HK-2 (cell line): ENCODE results near the gene MACROD1.

Experiments used
- DNase-seq: peaks from one replicate; pipeline ENCODE4 v3.0.0-alpha.2; 2018; ENCODE audit not compliant: unreplicated experiment

MACROD1 gene

GRCh38 chr11:64015935-64016845, 149.7 kb downstream of the MACROD1 start:
- no peak for DNase-seq

DNA sequence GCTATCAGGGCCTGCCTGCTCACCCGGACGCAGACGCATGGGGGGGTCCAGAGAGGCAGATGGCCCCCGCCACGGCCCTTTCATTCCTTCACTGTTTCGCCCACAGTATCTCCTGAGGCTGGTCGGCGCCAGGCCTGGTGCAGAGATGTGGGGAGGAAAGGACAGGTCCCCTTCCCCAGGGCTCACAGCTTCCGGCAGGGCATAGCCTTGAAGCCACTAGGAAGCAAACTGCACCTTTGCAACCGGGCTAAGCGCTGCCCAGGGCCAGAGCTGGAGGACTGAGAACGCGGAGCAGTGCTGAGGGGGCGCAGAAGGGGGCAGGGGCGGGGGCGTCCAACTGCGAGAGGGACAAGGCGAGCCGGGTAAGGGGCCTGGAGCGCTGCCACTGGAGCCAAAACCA, 150.4 kb downstream of the MACROD1 start:
- DNase-seq: no peak

DNA sequence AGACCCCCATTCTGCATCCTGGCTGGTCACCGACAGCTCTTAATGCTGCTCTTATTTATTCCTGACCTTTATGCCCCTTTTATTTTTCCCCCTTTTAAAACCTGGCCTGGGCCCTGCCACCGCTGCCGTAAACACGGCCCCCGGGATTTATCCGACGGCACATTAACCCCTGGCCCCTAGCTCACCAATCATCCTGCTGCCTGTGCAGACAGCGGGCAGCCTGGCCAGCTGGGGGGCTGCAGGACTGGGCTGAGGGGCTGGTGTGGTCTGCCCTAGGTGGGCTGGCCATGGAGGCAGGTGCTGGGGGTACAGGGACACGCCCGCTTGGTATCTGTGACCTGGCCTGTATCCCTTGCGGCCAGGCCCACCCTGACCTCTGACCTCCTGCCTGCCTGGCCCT, 151.6 kb downstream of the MACROD1 start:
- no peak for DNase-seq

DNA sequence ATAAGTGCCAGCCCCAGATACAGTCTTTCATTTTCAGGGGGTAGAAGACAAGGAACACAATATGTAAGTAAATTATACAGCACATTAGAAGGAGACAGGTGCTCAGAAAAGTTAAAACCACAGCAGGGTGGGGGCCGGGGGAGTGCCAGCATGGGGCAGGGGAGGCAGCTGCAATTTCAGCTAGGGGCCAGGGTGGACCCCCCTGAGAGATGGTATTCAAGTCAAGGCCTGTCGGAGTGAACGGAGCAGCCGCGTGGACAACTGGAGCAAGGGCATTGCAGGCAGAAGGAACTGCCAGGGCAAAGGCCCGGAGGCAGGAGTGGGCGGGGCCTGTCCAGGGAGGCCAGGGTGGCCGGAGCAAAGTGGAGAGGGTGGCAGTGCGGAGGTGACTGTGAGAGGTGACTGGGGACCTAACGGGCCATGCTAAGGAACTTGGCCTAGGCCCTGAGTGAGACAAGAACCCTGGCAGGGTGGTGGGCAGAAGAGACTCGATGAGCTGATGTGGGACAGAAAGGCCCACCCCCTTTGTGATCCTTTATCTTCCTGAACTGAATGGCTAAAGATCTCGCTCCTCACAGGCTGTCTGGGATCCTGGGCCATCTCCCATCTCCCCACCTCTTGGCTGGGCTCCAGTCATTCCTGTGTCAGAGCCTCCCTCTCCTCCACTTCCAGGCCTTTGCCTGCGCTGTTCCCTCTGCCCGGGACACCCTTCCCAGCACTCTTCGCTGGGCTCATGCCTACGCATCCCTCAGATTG, 152.6 kb downstream of the MACROD1 start:
- no peak for DNase-seq

DNA sequence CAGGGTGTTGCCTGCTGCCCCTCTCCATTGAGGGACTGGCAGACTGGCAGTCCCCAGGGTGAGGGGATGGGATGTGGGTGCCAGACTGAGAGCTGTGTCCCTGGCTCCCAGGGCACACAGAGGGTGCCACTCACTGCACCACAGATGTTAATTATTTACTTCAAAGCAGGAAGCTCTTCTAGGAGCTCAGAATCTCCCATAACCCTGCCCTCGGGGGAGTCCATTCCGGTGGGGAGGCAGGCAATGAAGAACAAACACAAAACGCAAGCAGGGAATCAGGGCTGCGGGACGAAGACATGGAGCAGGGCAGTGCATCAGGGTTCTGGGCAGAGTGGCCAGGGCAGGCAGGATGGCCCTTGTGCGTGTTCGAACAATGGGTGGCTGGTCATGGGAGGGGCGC, 154.5 kb downstream of the MACROD1 start:
- DNase-seq: no peak

DNA sequence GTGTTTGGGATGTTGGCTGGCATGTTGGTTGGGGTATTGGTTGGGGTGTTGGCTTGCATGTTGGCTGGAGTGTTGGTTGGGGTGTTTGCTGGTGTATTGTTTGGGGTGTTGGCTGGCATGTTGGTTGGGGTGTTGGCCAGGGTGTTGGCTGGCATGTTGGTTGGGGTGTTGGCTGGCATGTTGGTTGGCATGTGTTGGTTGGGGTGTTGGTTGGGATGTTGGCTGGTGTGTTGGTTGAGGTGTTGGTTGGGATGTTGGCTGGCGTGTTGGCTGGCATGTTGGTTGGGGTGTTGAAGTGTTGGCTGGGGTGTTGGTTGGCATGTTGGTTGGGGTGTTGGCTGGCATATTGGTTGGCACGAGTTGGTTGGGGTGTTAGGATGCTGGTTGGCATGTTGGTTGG, 155.1 kb downstream of the MACROD1 start:
- DNase-seq: no peak

DNA sequence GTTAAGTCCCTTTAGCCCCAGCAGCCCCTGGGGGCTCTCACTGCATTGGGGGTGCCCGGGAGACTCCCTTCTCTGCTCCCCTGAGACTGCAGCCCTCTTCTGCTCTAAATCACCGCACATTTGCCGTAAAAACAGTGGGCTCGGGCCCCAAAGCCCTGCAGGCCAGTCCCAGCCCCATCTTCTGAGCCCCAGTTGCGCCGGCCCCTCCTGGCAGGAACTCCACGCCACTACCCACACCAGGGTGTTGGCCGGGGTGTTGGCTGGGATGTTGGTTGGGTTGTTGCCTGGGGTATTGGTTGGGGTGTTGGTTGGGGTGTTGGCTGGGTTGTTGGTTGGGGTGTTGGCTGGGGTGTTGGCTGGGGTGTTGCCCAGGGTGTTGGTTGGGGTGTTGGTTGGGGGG, 156.2 kb downstream of the MACROD1 start:
- DNase-seq: no peak

DNA sequence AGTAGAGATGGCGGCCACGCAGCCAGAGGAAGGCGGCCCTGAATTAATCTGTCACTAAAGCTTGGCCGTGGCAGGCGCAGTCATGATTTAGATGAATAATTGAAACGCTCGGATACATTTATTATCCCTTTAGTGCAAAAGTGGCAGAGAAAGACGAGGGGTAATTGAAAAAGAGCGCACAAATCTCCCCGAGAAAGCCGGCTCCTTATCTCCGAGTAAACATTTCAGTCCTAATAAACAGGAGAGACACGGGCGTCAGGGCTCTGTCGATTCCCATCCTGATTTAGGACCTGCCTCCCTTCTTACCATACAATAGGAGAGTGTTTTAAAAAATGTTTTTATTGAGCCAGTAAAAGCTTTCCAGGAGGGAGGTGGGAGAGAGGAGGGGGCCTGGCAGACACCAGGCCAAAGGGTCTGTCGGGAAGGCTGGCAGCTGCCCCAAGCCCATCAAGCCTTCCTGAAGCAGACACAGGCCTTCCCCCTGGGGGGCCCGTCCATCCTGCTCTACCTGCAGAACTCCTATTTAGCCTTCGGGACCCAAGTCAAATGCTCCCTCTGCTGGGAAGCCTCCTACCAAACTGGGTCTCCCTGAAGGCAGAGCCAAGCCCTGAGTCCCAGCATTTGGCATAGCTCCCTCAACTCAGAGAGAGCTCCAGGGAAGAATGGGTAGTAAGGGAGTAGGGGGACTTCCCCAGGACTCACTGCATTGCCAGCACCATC, 156.8 kb downstream of the MACROD1 start:
- no peak for DNase-seq

GRCh38 chr11:64008283-64008913, 157.5 kb downstream of the MACROD1 start:
- no peak for DNase-seq

GRCh38 chr11:64007629-64008282, 158.2 kb downstream of the MACROD1 start:
- no peak for DNase-seq

GRCh38 chr11:64007160-64007628, 158.7 kb downstream of the MACROD1 start:
- DNase-seq: no peak

- DNase-seq: no peak
Observed at GRCh38 chr11:64006398-64006797, 159.5 kb downstream of the MACROD1 start.

DNA sequence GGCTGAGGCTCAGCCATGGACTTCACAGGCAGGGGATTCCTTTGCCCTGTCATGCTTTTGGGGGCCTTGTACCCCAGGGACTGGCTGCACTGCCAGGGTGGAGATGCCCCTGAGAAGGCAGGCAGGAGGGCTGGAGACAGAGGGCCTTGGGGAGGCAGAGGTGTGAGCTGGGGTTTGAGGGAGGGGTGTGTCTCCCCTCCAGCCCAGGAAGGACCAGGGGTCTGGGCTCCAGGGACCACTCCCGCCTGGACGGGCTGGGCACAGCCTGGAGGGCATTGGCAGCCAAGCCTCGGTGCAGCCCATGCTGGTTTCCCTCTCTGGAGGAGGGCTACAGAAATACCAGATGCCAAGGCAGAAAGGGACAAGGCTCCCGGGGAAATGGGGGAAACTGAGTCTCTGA, 160.2 kb downstream of the MACROD1 start:
- no peak for DNase-seq

GRCh38 chr11:64004590-64004984, 161.3 kb downstream of the MACROD1 start:
- DNase-seq: no peak

DNA sequence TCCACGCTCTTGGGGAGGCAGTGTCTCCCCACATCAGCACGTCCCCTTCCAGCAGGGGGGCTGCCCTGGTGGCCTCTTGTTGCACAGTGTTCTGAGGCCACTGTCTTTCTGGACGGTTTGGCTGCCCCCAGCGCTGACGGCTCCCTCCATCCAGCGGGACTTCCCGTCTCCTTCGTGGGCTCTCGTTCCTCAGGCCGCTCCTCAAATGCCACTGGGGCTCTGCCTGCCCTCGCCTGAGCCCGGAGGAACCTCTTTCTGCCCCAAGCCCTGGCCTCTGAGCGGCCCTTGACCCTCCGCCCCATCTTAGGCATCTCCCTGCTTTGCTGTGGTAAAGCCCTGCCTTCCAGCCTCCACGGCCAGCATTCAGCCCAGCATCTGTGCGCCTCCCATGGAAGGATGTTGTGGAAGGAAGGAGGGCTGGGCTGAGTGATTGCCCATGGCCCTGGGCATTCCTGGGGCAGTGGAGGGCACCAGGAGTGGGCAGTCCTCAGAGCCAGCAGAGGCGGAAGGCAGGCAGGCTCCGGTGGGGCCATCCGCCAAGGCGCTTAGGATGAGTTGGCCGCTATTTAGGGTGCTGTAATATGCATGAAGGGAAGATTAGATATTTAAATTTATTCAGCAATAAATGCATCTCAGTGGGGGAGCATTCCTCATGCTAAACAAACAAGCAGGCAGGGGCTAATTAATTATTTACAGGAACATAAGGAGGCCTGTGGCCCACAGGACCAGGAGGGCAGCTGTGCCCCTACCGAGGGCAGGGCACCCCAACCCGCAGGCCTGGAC, 161.9 kb downstream of the MACROD1 start:
- no peak for DNase-seq

DNA sequence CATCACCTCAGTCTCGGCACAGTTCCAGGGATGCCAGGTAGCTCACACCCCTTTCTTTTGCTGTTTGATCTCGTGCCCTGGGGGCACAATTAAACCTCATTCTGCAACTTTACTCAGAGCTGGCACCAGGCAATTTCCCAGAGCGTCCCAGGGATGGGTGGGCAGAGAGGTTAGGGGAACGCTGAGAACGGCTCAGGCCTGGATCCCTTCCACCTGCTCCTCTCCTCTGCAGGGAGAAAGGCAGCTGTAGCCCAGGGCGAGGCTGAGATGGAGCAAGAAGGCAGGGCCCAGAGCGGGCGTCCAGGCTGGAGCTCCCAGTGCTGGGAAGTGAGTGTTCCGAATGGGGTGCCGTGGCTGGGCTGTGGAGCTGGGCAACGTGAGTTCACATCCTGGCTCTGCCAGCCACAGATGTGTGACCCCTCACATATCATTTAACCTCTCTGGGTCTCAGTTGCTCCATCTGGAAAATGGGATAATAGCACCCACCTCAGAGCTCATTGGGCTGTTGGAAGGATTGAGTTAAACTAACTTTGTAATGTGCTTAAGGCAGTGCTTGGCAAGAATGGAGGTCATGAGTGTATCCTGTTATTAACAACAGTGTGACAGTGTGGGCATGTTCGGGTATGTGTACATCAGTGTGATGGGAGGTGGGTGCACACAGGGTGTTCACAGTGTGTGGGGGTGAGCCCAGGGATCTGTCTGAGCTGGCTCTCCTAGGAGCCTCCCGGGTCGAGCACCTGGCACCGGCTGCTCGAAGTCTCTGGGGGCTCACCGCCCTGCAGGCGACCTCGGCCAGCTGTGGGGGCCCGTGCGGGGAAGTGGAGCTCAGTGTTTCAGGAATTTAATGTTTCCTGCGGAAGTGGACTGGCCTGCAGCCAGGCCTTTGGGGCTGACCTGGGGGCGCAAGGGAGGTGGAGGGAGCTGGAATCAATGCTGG, 164.2 kb downstream of the MACROD1 start:
- no peak for DNase-seq

- DNase-seq: no peak
Observed at GRCh38 chr11:64000740-64001483, 165.0 kb downstream of the MACROD1 start.

DNA sequence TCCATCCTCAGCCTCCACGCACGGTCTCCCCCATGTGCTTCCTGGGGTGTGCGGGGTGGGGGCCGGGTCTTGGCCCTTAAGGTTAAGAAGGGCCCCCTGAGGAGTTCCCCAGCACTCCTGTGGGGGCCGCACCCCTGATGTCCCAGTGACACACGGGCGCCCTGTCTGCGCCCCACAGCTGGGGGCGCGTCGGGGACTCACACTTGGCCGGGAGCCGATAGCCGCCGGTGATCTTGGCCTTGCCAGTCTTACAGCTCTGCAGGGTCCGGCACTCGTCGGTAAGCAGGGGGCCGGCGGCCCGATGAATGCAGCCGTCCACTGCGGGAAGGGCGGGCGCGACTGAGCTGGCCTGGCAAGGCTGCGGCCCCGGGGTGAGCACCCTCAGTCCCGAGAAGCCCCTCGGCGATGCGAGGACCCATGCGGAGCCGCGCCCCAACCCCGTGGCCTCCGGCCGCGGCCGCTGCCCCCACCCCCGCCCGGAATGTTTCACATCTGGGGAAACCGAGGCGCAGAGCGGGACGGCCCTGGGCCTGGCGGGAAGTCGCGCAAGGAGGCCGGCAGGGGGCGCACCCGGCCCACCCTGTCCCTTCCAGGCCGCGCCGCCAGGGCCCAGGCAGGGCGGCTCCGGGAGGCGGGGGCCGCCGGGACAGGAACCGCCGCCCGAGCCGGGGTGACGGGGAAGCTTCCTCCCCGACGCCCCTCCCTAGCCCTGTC, 165.7 kb downstream of the MACROD1 start:
- no peak for DNase-seq
